ENCODE results near the gene NRXN2.

NRXN2 gene

DNA sequence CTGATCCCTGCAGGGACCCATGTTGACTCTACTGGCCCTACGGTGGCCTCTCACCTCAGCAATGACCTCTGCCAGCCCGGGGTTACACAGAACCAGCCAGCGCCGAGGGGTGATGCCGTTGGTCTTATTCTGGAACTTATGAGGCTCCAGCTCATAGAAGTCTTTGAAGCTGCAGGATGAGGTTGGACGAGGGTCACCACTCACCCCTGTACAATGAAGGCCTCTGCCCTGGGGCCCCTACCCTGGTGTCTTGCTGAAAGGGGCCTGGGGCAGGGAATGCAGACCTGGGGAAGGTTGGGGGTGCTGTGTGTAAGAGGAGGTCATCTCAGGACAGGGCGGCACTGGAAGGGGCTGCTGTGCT lies 30.0 kb upstream of the NRXN2 start:
- TF ChIP-seq, protein P1, sequence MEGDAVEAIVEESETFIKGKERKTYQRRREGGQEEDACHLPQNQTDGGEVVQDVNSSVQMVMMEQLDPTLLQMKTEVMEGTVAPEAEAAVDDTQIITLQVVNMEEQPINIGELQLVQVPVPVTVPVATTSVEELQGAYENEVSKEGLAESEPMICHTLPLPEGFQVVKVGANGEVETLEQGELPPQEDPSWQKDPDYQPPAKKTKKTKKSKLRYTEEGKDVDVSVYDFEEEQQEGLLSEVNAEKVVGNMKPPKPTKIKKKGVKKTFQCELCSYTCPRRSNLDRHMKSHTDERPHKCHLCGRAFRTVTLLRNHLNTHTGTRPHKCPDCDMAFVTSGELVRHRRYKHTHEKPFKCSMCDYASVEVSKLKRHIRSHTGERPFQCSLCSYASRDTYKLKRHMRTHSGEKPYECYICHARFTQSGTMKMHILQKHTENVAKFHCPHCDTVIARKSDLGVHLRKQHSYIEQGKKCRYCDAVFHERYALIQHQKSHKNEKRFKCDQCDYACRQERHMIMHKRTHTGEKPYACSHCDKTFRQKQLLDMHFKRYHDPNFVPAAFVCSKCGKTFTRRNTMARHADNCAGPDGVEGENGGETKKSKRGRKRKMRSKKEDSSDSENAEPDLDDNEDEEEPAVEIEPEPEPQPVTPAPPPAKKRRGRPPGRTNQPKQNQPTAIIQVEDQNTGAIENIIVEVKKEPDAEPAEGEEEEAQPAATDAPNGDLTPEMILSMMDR (IDR thresholded peaks at IDR 0.05; ENCODE audit: extremely low read depth, missing control alignments): no peak
- no peak for DNase-seq (ENCODE audit: low spot score)

DNA sequence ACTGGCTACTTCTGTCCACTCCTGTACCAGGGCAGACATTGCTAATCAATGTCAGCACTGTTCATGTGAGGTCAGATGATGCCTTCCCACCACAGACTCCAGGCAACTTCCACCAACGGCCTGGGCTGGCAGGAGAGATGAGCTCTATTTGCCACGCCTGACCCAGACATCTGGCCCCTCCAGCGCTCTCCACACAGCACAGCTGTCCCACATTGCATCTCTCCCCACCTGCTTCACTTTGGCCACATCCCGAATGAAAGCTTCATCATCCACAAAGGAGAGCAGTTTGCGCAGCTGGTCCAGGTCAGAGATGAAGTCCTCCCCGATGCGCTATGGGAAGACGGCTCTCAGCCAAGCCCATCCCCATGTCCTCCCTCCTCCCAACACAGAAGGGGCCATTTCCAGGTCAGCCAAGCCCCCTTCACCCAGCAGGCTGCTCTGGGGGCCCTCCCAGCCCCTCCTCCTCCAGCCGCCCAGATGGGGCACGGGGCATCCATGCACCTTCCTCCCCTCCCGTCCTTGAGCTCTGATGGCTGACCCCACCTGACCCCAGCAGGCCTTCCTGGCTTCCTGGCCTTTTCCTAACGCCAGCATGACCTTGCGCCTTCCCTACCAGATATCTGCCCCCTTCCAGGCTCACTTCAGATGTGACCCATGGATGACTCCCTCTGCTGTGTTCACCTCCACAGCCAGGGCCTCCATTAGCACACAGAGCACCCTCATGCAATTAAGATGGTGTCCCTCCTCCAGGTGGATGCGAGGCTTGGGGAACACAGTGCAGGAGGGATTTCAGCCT lies 29.4 kb upstream of the NRXN2 start:
- DNase-seq (ENCODE audit: low spot score): no peak
- TF ChIP-seq, protein P1 (IDR thresholded peaks at IDR 0.05; ENCODE audit: extremely low read depth, missing control alignments): no peak

DNA sequence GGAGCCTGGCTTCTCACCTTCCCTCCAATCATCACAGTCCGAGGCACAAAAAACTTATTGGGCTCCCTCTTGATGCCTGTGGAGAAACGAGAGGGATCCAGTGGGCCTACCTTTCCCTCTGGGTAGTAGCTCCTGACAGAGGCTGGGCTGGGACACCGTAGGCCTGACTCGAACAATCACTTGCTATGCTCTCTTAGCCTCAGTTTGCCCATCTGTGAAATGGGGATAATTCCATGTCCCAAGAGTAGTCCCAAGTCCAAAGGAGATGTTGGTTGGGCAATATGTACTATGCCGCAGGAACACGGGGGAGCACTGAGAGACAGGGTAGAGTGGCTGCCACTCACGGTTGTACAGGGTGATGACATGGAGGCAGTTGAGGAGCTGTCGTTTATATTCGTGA lies 28.6 kb upstream of the NRXN2 start:
- DNase-seq (ENCODE audit: low spot score): no peak
- TF ChIP-seq, protein P1 (IDR thresholded peaks at IDR 0.05; ENCODE audit: extremely low read depth, missing control alignments): no peak

DNA sequence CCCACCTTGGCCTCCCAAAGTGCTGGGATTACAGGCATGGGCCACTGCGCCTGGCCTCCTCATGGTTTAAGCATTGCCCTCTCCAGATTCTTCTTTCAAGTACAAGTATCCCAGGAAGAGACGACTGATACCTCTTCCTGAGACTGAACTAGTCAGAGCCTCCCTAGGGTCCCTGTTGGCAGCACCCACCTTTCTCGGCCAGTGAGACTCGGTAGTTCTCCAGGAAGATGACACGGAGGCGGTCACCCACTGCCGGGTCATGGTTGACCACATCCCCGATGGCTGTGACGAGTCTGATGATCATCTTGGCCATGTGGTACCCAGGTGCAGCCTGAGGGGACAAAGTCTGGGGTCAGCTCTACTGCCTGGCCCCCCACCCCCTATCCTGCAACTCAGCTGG lies 28.1 kb upstream of the NRXN2 start:
- DNase-seq (ENCODE audit: low spot score): no peak

DNA sequence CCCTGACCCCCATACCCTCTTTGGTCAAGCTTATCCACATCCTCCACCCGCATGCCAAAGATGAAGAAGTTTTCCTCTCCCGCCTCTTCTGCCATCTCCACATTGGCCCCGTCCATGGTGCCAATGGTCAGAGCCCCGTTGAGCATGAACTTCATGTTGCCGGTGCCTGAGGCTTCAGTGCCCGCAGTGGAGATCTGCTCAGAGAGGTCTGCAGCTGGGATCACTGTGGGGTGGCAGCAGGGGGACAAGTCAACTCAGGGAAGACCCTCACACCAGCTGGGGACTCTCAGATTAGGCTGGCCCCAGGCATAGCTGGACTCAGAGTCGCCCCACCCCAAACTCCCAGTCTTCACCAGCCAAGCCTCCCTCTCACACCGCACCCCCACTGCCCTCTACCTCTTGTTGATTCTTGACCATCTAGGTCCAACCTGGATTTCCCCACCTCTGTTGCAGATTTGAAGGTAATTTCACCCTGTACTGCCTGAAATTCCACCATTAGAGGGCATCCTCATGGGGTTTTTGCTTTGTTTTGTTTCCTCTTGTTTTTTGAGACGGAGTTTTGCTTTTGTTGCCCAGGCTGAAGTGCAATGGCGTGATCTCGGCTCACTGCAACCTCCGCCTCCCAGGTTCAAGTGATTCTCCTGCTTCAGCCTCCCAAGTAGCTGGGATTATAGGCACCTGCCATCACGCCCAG lies 27.5 kb upstream of the NRXN2 start:
- TF ChIP-seq, protein P1 (IDR thresholded peaks at IDR 0.05; ENCODE audit: extremely low read depth, missing control alignments): no peak
- DNase-seq (ENCODE audit: low spot score): no peak

More for the DNA sequence above, 28.1 kb upstream of the NRXN2 start:
- TF ChIP-seq, protein P1 (IDR thresholded peaks at IDR 0.05; ENCODE audit: extremely low read depth, missing control alignments): no peak

DNA sequence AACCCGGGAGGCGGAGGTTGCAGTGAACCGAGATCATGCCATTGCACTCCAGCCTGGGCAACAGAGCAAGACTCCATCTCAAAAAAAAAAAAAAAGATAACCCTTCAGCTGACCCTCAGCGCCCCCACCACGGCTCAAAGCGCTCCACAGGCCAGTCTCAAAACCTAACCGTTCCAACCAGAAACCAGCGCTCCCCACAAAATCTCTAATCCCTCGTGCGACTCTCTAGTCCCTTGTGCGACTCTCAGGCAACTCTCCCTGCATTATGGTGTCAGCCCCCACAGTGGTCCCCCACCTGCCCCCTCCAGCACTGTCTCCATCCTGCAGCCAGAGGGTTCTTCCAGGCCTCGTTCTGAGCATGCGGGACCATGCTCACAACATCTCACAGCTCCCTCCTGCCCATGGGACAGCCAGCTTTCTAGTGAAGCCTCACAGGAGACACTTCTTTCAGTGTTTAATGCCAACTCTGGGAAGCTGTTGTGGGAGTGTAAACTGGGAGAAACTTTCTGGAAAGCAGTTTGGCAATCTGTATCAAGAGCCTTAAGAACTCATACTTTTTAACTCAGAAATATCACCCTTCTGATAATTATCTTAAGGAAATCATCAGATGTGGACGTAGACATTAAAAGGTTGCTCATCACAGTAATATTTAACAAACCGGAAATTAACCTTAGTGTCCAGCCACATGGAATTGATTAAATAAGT lies 25.1 kb upstream of the NRXN2 start:
- DNase-seq (ENCODE audit: low spot score): no peak

More for the DNA sequence above, 25.1 kb upstream of the NRXN2 start:
- TF ChIP-seq, protein P1 (IDR thresholded peaks at IDR 0.05; ENCODE audit: extremely low read depth, missing control alignments): no peak
